Cortex of kidney (tissue), 1 donor: Measurements from ENCODE around the gene NUMBL.

ENCODE experiments used
- DNase-seq: peaks from one replicate; lab custom pipeline; 2025; lab: John Stamatoyannopoulos, UW

The NUMBL gene

DNA sequence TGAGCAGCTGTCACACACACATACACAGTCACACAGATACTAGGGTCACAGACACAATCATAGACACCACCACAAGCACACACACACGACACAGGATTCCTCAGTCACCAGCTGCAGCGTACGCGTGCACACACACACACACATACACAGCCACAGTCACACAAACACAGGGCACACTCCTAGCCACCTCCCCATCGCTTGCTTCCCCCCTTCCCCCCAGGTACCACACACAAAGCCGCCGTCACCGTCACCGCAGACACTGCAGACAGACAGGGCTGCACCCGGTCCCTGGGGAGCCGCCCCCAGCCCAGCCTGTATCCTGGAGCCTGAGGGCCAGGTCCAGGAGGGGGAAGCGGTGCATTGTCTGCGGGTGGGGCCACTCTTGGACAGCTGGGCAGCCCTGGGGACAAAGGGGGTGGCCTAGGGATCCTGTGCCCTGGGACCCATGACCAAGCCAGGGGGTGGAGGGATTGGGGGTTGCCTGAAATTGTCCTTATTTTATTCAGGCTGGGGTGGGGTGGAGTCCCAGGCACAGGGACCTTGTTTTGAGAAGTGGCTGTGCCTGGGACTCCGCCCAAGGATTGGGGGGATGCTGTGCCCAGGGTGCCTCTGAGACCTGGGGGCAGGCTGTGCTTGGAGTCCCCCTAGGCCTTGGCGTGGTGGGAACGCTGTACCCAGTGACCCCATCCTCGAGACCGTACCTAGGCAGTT is 957 bp downstream of the NUMBL start:
- DNase-seq = no peak

DNA sequence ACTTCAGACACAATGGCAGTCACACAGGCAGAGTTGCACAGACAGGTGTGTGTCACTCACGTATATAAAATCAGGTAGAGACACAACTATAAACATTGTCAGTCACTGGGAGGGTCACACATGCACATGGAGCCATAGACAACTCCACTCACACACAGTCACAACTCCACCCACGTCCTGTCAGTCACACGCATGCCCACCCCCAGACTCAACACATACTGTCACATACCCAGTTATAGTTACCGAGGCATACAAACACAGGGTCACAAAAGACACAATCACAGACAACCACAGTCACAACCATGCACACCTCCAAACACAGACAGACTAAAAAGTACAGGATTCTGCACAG is 1.5 kb downstream of the NUMBL start:
- no peak for DNase-seq

DNA sequence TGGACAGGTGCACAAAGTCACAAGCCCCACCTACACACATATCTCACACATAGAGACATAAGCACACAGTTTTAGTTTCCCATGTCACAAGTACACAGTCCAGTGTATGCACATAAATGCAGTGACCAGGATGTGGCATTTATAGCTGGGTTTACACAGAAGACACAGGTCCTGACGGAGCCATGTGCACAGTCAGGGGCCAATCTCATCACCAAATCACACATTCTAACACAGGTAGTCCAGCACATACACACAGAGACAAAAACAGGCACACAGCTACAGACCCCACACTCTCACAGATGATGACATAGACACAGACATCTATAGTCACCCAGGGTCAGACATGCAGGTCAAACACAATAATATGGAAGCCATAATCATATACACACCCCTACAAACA is 2.1 kb downstream of the NUMBL start:
- no peak for DNase-seq

DNA sequence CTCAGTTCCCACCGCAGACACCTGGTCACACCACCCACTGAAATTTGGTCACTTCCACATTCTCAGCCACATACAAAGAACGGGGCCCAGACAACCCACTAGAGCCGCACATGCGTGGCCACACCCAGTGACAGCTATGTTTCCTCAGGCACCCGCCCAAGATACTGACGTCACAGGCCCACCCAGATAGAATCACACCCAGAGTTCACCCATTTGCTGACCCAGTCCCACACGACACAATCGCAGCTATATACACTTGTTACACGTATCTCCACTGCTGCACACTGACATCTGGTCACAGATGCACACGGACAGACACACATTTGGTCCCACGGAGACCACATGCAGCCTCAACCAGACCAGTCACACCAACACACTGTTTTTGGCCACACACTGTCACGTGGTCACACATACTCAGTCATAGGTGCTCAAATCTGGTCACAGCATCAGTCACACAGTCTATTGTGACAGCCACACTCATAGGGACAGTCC is 2.9 kb downstream of the NUMBL start:
- DNase-seq = no peak

DNA sequence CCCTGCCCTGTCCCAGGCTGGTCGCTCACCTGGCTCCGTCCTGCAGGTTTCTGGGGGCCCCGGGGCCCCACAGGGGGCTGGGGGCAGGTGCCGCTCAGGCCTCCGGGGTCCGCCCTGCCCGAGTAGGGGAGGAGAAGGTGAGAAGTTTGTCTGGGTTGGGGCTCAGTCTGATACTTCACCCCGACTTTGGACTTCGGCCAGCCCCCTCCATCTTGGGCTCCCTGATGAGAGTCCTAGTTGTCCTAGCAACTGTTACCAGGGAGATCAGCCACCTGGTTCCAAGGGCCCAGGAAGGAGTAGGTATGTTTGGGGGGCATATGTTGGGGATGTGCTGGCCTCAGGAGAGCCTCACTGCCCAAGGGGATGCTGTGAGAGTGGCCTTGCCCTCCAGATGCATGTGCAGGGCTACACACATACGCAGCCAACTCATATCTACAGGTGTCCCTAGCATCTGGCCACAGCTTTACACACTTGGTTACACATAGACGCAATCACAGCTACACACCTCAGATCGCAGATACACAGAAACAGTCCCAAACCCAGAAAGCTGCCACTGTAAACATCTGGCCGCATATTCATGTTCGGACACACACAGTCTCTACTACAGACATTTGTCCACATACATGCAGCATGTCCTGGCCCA is 3.4 kb downstream of the NUMBL start:
- no peak for DNase-seq

DNA sequence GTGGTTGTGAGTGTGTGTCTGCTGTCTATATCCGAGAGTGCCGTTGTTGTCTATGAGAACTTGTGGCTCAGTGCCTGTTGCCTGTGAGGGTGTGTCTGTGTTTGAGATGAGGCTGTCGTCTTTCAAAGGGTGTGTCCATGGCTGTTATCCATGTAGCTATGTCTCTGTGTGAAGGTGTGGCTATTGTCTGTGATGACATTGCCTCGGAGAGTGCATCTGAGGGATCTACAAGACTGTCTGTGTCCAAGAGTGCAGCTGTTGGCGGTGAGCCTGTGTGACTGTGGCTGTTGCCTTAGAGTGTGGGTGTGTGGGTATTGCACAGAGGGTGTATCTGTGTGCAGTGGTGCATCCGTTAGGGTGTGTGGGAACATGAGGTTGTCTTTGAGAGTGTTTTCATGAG is 4.9 kb downstream of the NUMBL start:
- no peak for DNase-seq

DNA sequence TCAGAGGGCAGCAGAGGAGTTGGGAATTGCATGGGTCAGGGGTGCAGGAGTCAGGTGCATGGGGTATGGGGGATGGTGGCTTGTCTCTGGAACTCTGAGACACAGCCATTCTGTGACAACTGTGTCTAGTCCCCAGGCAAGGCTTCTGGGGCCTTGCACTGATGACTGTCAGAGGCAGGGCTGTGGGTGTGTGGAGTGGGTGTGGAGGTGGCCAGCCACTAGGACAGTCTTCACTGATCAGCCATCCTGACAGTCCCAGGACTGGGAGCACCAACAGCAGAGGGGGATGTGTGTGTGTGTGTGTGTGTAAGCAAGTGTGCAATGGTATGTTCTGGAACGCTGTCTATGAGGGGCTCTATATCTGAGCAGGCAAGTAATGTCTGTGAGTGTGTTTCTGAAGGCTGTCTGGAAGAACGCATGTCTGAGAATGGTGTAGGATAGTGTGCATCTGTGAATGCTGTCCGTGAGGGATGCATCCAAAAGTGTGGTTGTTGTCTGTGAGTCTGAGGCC is 5.4 kb downstream of the NUMBL start:
- no peak for DNase-seq

DNA sequence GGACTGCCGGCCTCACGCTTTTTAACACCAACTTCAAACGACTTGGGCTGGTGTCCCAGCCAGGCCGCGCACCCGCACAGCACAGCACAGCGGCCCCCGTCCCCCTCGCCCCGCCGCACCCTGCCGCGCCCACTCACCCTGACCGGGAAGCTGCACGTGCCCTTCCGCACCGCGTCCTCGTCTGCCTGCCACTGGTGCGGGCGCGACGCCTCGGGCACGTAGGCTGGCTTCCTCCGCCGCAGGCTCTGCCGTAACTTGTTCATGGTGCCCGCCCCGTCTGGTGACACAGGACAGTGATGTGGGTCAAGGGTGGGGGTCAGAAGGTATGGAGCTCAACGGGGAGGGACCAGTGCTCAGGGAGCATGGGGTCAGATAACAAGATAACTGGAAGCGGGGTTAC is 6.2 kb downstream of the NUMBL start:
- DNase-seq = no peak

DNA sequence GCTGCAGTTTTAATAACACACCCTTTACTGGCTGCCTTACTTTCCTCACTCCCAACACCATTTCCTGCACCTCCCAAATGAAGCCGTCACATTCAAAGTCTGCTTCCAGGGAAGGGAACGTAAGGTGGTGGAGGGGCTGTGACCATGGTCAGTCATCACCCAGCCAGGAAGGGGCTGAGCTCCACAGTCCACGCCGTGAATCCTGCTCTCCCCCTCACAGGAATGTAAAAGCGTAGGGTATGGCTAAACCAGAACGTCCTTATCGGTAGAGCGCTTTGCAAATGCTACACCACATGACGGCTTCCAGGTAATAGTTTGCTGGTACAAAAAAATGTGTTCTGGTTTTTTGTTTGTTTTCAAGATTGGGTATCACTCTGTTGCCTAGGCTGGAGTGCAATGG is 7.0 kb downstream of the NUMBL start:
- no peak for DNase-seq

DNA sequence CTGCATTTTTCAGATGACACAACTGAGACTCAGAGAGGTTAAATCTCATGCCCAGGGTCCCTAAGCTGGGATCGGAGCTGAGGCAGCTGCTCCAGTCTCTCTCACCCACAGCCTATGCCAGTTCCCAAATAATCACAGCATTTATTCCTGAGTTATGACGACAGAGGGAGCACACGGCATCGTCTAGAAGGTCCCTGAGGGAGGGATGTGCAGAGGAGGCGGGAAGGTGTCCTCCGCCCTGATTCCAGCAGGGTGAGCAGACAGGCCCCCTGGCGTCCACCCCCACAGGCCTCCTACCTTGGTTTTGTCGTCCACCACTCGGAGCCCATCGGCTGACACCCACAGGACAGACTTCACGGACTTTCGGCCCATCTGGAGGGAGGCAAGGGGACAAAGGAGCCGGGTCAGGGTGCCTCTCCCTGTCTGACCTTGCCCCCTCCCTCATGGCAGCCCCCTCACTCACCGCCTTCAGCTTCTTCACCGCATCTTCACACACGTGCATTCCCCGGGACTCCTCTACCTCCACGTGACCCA is 8.0 kb downstream of the NUMBL start:
- DNase-seq = no peak

DNA sequence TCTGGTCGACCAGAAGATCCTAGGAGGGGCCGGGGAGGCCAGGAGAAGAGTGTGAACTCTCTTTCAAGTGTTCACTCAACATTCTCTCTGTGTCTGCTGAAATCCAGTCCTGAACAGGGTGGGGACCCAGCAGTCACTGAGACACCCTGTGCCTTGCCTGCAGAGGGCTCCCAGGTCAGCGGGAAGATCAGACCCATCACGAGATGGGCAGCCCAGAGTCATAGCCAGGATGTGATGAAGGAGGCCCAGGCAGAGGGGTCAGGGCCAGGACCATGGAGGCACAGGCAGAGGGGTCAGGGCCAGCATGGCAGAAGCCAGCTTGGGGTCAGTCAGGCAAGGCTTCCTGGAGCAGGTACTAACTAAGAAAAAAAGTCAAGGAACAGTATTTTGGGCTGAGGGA is 9.4 kb downstream of the NUMBL start:
- DNase-seq = no peak

DNA sequence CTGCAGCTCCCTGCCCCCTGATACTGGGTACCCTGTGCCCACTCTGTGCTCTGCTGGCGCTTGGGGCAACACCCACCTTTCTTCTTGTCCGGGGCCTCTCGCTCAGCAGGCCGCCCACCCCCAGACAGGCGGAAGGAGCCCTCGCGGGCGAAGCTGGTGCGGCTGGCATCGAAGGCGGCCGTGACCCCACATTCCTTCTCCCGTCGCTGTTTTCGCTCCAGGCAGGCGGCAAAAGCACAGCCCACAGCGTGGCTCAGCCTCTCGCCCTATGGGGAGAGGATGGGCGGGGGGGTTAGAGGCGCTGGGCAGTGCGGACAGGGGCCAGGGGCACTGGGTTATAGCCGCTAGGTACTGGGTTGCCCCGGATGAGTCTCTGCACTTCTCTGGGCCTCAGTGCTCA is 13.3 kb downstream of the NUMBL start:
- DNase-seq = no peak

DNA sequence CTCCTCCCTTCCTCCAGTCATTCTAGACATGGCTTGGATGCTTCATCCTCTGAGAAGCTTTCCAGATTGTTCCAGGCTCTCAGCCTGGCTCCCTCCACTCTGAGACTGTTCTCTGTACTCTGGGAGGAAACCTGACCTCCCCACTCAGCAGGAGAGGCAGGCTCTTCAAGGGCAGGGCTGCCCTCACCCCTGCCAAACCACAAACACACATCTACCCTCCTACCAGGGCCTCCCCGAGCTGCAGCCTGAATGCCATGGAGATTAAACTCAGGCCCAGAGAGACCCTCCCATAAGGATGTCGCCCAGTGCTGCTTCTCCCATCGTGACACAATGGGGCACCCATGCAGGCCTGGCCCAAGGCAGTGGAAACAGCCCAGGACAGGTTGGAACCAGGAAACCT is 16.2 kb downstream of the NUMBL start:
- no peak for DNase-seq

DNA sequence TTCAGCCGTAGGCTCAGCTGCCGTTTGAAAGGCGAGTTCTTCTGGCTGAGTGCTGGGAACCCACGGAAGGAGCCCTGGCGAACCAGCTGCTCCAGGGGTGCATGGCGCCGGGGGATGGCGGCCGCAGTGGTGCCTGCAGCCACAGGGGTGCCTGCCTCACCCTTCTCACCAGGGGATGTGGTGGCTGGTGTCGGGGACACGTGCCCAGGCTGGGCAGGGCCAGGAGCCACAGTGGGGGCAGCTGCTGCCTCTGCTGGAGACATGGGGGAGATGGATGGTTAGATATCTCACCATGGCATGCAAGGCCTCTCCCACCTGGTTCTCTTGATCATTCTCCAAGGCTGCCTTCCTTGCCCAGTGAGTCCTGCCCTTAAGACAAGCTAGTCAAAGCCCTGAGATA is 17.1 kb downstream of the NUMBL start:
- no peak for DNase-seq

DNA sequence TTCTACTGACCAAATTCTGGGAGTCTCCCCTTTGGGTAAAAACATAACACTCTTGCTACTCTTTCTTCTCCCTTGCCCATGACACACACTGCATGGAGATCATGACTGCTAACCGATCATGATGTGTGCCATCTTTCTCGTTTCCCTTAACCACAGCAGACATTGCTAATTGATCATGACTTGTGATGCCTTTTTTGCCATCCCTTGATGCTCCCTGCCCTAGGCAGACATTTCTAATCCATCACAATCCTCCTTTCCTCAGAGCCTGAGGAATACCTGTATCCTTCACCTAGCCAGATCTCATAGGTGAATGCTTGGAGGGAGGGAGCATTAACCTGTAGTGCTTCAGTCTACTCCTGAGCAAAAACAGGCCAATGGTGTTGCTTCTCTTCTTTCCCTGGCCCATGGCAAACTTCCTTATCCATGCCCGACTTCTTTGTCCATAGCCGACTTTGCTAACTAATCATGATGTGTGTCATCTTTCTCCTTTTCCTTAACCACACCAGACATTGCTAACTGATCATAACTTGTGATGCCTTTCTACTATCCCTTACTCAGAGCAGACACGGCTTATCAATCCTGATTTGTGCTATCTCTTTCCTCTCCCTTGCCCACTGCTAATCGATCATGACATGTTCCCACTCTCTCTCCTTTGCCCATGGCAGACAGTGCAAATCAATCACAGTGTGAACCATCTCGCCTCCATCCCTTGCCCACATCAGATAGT is 17.7 kb downstream of the NUMBL start:
- no peak for DNase-seq

DNA sequence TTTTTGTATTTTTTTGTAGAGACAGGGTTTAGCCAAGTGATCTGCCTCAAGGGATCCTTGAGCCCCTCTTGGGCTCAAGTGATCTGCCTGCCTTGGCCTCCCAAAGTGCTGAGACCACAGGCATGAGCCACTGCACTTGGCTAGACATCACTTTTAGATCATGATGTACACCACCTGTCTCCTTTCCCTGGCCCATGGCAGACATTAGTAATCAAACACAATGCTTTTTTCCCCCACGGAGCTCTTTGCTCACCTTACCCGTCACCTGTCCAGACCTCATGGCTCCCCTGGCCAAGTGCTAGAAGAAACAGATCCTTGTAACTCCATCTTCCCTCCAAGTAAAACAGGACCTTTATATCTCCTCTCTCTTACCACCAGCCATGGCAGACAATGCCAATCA is 18.4 kb downstream of the NUMBL start:
- no peak for DNase-seq

DNA sequence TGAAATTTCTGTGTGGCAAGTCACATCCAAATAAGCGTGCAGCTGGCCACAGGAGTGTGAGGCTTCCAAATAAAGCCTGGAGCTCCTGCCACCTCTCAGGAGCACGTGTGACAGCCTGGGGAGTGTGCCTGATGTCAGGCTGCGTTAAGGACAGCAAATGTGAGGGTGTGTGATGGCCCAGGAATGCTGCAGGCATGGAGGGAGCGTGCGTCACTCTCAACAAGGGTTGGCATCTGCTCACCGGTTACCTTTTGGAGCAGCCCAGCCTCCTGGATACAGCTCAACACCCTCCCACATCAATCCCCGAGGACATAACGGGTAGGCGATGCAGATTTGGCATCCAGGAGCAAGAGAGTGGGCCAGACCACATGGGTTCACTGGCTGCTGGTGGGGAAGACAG is 19.0 kb downstream of the NUMBL start:
- no peak for DNase-seq

DNA sequence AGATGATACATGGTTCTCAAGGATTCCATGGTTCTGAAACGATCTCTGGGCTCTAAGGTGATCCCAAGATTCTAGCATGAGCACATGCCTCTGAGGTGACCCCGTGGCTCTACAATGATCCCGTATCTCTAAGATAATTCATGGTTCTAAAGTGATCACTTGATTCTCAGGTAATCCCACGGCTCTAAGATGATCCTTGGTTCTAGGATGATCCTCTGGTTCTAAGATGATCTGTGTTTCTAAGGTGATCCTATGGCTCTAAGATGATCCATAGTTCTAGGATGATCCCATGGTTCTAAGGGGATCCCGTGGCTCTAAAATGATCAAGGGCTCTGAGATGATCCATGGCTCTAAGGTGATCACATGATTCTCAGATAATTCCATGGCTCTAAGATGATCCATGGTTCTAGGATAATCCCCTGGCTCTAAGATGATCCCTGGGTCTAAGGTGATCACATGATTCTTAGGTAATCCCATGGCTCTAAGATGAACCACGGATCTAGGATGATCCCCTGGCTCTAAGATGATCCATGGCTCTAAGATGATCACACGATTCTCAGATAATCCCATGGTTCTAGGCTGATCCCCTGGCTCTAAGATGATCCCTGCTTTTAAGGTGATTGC is 21.3 kb downstream of the NUMBL start:
- no peak for DNase-seq

DNA sequence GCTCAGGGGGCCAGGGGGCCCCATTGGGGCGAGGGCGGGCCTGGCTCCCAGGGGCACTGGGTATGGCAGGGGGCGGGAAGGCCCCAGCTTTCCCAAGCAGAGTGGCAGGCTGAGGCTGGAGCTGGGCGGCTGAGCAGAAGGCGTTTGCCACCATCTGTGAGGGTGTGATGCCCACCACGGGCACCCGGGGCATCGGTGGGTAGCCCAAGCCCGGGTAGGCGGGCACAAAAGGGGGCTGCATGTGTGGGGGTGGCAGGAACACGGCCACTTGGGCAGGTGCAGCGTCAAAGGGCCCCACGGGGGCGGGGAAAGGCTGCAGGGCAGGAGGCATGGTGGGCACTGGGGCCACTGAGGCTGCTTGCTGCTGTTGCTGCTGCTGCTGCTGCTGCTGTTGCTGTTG is 22.8 kb downstream of the NUMBL start:
- DNase-seq = no peak

DNA sequence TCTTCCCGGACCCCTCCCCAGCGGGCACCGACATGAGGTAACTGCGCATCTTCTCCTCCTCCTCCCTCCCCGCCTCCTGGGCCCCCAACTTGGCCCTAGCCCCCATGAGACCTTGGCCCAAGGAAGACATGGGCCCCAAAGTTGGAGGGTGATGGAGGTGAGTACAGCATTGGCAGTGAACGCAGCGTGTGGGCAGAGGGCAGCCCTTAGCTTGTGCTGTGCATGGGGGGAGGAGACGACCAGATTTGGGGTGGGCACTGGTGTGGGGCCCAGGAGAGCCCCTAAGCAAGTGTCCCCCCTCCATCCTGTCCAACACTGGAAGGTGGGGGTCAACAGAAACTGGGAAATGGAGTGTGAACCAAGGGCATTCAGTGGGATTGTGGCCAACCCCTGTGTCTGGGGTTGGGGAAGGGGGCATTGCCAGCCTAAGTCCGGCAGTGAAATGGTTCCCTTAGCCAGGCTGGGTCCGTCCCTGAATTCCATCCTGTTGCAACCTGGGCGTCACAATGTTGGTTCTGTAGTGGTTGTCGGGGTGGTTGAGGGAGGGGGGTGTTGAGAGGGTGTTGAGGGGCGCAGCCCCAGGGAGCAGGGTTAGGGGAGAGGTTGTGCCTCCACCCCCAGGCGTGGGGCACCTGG is 23.5 kb downstream of the NUMBL start:
- DNase-seq = no peak

DNA sequence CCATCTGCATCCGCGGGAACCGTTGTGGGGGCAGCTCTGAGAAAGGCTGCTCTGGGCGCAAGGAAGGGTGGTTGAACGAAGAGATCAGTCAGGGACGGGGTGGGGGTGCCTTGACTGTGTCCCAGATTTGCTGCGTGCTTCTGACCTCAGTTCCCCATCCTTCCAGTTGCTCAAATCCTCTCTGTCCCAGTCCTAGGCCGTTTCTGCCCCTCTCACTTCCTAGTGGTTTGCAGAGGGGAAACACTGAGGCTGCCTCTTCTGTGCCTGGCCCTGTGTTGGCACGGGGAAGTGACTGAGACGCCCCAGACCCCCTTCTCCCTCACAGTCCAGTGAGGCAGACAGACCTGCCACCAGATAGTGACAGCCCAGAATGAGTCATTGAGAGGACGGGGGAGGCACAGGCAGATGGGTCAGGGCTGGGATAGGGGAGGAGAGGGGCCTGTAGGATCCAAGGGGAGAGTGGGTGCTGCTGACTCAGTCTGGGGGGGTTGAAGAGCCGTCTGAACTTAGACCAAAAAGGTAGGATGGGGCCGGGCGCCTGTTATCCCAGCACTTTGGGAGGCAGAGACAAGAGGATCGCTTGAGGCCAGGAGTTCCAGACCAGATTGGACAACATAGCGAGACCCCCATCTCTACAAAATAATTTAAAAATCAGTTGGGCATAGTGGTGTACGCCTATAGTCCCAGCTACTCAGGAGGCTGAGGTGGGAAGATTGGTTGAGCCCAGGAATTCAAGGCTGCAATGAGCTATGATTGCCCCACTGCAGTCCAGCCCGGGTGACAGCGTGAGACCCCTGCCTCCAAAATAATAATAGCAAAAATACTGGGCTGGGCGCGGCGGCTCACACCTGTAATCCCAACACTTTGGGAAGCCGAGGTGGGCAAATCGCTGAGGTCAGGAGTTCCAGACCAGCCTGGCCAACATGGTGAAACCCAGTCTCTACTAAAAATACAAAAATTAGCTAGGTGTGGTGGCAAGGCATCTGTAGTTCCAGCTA is 26.5 kb downstream of the NUMBL start:
- no peak for DNase-seq
